DOHH2 (cell line): ENCODE measurements around the gene GALNT13.

Source experiments
- EZH2phosphoT487 ChIP-seq: fragments of 200-600 bp; sonication (generic); IDR thresholded peaks from 2 replicates; pipeline ENCODE4 v1.6.1; 2017; ENCODE audit warnings: borderline replicate concordance, mild to moderate bottlenecking, antibody characterized with exemption, low read length, moderate library complexity, mixed read lengths
- TF ChIP-seq, protein P1 (sequence below): fragments of 200-600 bp; sonication (generic); IDR thresholded peaks from one replicate; pipeline ENCODE4 v1.5.1; 2014; ENCODE audit warnings: antibody characterized with exemption, mild to moderate bottlenecking, low read depth, low read length; ENCODE audit not compliant: poor library complexity, severe bottlenecking

DNA sequence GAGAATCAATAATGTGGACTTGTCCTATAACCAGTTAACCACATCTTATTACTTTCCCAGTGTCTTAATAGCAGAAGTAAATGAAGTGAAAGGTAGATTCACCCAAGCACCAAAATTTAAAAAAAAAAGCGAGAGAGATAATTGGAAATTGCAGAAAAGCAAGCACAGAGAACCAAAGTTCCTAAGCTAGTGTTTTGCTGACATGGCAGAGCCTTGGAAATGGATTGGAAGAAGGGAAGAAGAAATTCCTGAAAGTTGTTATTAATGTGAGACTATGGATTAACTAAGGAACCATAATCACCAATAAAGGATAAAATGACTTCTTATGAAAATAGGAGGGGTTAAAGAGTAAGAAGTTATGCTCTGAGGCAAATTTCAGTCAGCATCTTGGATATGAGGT lies 384.4 kb downstream of the GALNT13 start:
- no peak for TF ChIP-seq EZH2phosphoT487
- TF ChIP-seq, protein P1, sequence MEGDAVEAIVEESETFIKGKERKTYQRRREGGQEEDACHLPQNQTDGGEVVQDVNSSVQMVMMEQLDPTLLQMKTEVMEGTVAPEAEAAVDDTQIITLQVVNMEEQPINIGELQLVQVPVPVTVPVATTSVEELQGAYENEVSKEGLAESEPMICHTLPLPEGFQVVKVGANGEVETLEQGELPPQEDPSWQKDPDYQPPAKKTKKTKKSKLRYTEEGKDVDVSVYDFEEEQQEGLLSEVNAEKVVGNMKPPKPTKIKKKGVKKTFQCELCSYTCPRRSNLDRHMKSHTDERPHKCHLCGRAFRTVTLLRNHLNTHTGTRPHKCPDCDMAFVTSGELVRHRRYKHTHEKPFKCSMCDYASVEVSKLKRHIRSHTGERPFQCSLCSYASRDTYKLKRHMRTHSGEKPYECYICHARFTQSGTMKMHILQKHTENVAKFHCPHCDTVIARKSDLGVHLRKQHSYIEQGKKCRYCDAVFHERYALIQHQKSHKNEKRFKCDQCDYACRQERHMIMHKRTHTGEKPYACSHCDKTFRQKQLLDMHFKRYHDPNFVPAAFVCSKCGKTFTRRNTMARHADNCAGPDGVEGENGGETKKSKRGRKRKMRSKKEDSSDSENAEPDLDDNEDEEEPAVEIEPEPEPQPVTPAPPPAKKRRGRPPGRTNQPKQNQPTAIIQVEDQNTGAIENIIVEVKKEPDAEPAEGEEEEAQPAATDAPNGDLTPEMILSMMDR, result no peak
